ENCODE data around the gene C10orf53.
"Not testable (repeated sequence)": the region's sequence is repeated elsewhere in the genome, so short reads cannot be mapped to it uniquely, and the experiment has no call there.

Gene C10orf53

DNA sequence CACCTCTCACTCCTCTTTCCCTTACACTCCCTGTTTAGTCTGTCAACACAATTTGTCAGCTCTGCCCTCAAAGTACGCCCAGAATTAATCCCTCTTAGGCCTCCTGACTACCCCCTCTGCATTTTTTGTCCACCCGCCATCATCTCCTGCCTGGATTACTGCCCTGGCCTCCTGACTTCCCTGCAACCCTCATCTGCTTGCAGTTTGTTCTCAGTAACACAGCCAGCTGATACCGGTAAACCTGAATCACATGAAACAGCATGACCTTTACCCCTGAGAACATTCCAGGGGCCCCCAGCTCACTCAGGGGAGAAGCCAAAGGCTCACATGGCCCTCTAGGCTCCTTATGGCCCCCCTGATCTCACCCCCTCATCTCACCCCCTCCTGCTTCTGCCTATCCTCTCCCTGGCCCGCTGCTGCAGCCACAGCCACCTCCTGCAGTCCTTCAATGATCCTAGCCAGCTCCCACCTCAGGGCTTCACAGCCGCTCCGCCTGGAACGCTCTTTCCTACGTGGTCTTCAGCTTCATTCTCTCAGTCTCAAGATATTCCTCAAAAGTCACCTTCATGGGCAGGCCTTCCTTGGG is 8.9 kb downstream of the C10orf53 start:
- DNase-seq (ENCODE audit: low read depth in 3 of 3), result no peak

DNA sequence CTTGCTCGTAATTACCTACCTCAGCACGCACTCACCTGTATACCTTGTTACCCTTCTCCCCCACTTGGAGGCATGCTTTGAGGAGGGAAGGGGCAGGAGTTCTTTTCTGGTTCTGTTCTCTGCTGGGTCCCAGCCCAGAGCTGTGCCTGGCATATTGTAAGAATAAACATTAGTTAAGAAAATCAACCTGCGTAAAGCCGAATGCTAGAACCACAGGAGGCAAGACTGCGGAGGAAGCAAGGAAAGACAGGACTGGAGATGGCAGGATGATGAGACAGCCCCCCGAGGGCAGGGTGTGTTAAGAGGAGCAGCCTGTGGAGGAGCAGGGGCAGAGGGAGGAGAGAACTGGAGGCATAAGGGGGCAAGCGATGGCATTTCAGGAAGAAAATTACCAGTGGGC is 9.5 kb downstream of the C10orf53 start:
- no peak for DNase-seq (ENCODE audit: low read depth in 3 of 3)

DNA sequence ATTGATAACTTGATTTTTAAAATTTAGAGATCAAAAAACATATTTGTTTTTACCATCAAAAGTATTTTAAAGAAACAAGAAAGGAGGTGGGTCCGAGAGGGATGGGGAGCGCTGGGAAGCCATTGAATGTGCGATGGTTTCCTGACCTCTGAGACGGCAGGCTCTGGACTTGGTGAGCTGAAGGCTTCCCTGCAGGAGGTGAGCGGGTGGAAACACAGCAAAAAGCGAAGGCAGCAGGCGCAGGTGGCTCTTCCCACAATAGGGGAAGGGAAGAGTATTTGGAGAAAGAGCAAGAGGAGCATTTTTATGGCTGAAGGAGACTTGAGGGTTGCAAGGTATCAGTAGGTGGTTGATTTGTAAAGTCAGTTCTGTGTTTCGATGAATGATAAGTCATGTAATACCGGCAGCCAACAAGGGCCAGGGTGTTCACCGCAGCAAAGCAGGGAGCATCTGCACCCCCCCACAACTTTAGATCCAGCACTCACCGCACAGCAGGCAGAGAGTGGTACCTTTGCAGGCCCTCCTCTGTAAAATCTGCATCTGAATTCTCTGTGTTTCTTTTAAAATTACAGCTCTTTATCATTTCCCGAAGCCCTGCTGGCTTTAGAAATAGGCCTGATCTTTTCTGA is 10.5 kb downstream of the C10orf53 start:
- DNase-seq (ENCODE audit: low read depth in 3 of 3), result no peak

DNA sequence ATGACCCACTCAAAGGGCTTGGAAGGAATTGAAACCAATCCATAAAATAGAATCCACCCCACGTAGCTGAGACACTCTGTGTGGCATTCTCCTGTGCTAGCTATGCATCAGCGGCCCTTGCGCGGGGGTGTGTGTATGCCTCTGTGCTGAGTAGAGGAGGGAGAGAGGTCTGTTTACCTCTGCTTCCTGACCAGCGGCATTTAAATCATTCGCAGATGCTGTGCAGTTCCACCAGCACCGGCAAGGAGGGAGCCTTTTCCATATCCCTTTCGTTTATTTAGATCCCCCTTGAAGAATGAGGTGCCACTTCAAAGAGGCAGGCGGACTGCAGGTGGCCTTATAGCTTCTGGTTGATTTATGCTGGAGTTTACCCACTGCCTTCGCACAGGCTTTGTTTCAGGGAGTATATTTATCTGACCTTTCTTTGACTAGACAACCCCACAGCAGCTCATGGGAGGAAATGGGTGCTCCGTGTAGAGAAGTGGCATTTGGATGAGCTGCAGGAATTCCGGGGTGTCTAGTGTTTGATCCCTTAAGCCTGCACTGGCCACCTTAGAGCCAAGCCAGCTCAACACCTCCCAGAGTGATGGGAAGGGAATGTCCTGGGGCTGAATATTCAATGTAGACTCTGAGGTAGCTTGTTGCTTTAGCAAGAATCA is 11.4 kb downstream of the C10orf53 start:
- DNase-seq (ENCODE audit: low read depth in 3 of 3), result no peak

DNA sequence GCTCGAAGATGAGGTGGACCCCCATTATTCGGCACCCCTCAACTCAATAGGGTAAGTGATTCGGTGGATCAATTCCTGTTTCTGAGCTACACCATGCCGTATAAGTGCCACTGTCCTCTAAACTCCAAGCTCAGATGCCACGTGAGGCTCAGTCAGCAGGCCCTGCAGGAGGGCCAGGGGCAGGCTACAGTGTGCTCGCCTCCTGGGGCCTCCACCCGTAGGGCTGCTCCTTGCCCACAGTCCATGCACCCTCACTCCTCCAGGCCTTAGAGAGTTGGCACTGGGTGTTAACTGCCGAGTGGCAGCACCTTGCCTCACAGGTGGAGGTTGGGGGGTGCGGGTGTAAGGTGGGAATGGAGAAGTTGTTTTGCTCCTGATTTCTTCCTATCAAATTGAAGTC is 12.1 kb downstream of the C10orf53 start:
- DNase-seq (ENCODE audit: low read depth in 3 of 3), result no peak

DNA sequence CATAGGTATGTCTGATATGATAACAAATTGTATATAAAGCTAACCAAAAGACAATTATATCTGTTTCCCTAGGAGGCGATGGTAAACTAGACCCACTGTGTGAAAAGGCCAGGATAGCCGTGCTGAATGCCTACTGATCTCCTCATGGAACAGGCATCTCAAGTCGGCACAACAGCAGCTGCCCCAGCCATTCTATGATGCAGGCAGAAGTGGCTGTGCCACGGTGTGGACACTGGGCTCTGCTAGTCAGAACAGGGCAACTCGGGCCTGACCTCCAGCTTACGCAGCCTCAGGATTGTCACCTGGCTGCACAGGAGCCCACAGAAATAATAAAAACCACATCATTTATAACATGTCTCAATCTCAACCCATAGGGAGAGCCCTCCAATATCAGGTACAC is 15.0 kb downstream of the C10orf53 start:
- DNase-seq (ENCODE audit: low read depth in 3 of 3), result no peak

DNA sequence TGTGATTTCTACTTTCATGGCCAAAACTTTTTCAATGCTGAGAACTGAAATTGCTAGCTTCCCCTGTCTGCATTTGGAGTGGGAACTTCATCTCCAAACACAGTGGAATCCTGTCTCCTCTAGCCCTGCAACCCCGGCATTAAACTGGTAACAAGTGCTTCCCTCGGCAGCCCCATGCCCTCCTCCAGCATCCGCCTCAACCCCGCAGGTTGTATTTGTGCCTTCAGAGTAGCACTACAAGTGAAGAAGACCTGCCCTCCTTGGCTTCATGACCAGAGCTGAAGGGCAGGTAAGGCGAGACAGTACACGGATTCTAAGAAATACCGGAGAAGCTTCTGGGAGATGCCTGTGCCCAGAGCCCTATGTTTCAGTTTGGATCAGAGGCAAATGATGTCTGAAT is 16.9 kb downstream of the C10orf53 start:
- no peak for DNase-seq (ENCODE audit: low read depth in 3 of 3)

DNA sequence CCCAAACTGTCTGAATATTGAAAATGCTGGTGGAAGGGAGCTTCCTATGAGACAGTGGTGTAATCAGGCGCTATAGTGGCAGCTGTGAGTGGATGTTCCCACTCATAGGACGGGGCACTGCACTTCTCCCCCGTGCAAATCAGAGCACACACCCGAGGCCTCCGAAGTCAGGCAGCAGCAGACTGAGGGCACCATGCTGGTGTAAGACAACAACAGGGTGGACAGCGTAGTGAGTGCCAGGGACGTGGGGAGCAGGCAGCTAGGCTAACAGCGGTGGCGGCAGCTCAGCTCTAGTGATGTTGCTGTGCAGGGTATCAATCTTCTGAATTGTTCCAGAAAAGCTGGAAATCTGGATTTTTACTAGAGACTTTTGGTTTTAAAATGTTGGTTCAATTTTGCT is 19.2 kb downstream of the C10orf53 start:
- DNase-seq (ENCODE audit: low read depth in 3 of 3), result no peak

DNA sequence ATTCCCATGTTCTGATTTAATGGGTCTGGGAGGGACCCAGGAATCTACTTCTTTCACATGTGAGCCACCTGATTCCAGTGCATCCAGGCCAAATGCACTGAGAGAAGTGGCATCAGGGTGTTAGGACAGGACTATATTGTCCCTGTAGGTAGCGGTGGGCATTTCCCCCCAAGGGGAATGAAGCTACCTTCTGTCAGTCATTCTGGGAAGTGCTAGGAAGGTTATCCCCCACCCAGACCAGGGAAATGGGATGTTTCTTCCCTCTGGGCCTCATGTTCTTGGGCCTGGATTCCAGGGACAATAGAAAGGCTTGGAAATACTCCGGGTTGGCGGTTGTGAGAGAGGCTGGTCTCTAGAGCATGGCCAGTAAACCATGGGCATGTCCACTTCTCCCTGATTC is 20.8 kb downstream of the C10orf53 start:
- no peak for DNase-seq (ENCODE audit: low read depth in 3 of 3)

DNA sequence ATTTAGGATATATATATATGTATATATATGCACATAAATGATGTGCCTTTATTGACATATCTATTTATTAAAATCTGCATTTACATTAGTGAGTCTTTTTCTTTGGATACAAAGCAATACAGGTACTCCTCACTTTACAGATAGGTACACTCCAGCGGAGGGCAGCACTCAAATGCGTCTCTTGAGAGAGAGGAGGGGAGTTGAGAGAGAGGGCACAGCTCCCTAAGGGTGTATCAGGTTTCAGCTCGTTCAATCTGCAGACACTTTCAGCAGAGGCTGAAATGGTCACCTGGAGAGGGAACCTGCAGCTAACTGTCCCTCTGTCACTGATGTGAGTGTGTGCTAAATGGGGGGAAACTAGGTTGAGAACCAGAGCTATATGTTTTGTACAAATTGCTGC is 21.5 kb downstream of the C10orf53 start:
- no peak for DNase-seq (ENCODE audit: low read depth in 3 of 3)

DNA sequence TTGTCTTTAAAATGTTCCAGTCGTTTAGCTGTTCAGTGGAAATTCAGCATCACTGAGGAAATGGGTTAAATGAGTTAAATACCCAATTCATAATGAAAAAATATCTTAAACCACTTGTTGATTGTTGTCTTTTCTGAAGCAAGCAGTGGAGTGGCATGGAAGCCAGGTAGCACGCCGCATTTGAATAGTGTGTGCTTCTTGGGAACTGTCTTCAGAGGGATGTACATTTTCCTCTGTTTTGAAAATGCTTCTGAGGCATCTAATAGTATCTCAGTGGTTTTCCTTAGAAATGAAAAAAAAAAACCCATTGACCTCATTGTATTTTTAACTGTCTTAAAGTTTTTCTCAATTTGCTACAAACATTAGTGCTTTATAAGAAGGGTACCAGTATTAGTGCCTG is 28.1 kb downstream of the C10orf53 start:
- no peak for DNase-seq (ENCODE audit: low read depth in 3 of 3)

DNA sequence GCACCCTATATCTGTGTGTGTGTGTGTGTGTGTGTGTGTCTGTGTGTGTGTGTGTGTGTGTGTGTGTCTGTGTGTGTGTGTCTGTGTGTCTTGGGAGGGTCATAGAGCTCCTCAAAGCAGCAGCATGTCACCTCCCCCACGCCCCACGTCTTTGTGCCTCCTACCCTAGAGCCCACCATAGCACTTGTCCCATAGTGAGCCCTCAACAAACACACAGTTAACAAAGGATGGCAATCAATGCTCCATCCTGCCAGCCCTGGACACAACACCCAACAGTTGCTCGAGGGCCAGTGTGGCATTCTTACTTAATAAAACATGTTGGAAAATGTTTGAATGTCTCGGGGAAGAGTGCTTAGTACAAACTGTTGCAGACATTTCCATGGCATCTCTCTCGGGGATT is 30.5 kb downstream of the C10orf53 start:
- DNase-seq (ENCODE audit: low read depth in 3 of 3), result no peak

DNA sequence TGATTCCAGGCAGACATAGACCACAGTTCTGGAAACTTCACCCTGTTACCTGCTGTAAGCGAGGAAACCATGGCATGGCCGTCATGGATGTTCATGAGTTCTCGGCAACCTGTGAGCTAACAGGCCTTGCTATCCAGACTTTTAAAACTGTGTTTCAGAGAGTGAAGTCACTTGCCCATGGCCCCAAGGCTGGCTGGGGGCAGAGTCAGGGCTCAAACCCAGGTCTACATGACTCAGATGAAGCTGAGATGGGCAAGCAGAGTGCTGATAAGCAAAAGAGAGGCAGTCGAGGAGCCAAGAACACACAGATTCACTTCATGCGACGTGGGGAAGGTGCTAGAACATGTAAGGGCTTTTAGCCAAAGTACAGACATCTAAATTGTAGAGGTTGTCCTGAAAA is 31.5 kb downstream of the C10orf53 start:
- no peak for DNase-seq (ENCODE audit: low read depth in 3 of 3)

DNA sequence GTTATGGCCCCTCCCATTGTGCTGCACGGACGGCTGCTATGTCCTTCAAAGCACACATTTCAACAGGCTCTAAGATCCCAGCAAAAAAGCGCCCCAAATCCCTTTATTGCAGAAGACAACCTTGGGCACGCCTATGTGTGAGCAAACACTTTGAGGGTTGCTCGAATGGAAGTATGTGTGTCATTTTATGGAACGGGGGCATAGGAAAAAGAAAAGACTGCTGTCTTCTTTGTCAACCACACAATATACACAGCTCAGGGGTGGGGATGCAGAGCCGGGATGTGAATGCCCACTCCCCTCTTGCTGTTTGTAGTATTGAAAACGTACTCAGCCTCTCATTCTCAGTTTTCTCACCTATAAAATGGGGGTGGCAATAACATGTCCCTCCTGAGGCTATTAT is 32.0 kb downstream of the C10orf53 start:
- no peak for DNase-seq (ENCODE audit: low read depth in 3 of 3)

DNA sequence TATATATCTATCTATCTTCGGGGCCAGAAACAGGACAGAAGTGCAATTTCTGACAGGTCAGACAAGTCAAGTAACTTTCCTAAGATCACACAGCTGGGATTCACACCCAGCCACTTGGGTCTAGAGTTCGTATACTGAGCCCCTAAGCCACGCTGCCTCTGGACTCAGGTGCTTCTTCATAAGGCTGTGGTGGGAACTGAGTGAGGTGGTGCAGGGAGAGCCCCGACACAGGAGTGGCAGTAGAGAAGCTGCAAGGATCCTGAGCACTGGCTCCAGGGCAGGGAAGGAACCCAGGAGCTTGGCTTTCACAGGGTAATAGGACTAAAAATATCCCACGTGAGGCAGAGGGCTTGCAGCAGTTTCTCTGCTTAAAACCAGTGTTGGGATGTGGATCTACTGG is 33.8 kb downstream of the C10orf53 start:
- no peak for DNase-seq (ENCODE audit: low read depth in 3 of 3)

DNA sequence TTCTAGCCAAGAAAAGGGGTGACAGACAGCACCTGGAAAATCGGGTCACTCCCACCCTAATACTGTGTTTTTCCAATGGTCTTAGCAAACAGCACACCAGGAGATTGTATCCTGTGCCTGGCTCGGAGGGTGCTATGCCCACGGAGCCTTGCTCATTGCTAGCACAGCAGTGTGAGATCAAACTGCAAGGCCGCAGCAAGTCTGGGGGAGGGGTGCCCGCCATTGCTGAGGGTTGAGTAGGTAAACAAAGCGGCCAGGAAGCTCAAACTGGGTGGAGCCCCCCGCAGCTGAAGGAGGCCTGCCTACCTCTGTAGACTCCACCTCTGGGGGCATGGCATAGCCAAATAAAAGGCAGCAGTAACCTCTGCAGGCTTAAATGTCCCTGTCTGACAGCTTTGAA is 35.7 kb downstream of the C10orf53 start:
- not testable (repeated sequence) for DNase-seq (ENCODE audit: low read depth in 3 of 3)

DNA sequence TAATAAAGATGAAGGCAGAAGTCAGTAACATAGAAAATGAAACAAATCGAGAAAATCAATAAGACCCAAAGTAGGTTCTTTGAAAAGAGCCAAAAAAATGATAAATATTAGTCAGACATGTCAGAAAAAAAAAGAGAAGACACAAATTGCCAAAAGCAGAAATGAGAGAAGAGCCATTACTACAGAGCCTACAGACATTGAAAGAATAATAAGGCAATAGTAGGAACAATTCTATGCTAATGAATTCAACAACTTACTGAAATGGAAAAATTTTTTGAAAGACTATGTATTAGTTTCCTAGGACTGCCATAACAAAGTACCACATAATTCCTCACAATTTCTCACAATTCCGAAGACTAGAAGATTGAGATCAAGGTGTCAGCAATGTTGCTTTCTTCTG is 47.1 kb downstream of the C10orf53 start:
- DNase-seq (ENCODE audit: low read depth in 3 of 3), result no peak

DNA sequence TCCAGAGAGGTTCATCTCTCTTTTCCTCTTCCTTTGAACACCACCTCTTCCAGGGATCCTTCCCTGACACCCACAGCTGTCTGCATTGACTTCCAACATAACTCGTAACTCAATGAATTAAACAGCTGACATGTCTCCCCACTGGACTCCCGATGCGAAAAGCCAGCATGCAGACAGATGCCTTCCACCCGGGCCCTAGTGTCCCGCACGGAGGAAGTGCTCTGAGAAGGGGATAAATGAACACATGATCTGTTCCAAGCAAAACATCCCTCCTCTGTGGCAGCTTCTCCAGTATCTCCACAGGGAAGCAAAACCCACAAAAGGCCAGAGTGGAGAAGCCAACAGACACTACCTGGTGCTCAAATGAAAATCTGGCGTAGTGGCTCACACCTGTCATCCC is 54.4 kb downstream of the C10orf53 start:
- DNase-seq (ENCODE audit: low read depth in 3 of 3), result no peak

DNA sequence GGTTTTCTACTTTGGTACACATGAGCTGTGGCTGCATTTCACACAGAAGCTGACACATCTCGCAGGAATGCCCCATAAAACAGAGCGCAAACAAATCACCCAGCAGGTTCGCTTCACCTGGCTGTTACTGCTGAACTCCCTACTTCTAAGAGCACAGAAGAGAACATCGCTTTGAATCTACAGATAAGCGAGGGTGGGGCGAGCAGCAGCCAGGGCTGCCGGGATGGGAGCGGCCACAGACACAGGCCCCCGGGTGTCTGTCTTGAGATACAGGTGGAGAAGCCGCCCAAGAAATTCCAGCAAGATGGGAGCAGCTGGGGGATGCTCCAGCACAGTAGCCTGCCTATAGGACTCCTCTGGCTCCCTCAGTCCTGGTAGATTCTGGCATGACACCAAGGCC is 55.2 kb downstream of the C10orf53 start:
- DNase-seq (ENCODE audit: low read depth in 3 of 3), result no peak

DNA sequence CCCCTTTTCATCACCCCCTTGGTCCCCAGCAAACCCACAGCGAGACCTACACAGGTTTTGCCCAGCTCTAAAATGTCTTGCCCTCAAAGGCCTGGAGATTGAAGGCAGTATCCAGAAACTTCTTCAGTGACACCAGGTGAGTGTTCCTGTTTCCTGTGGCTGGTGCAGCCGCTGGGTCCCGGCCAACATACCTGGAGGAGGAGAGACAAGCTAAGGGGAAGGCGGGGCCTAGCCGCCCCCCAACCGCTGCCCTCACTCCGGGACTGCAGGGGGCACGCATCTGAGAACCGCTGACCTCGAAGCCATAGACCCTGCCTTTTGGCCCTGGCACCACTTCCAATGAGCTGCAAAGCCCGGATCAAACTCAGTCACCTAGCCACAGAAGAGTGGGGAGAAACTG is 55.7 kb downstream of the C10orf53 start:
- no peak for DNase-seq (ENCODE audit: low read depth in 3 of 3)

DNA sequence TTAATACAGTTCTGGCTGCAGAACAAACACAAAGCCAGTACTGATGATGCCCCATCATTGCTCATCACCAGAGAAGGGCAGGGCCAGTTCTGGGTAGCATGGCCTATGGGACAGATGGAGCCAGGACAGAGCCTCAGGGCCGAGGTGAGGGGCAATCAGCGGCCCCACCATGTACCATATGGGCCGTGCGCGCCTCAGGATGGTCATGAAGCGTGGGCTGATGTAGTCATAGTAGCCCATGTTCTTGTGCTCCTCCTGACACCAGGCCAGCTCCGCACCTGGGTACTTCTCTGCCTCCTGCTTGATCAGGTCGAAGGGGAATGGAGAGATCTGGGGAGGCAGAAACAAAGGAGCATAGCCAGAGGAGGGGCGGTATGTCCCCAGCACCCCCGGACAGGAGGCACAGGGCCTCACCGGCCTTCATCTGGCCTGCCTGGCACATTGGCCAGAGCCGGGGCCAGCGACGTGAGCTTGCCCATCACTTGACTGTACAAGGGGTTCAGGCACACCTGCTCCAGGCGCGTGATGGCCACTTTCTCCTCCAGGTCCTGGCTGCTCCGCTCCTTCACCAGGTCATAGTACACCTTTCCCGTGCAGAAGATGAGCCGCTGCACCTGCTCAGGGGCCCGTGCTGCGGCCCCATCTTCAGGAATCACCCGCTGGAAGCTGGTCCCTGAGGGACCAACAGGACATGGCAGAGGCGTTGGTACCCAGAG is 56.6 kb downstream of the C10orf53 start:
- no peak for DNase-seq (ENCODE audit: low read depth in 3 of 3)

DNA sequence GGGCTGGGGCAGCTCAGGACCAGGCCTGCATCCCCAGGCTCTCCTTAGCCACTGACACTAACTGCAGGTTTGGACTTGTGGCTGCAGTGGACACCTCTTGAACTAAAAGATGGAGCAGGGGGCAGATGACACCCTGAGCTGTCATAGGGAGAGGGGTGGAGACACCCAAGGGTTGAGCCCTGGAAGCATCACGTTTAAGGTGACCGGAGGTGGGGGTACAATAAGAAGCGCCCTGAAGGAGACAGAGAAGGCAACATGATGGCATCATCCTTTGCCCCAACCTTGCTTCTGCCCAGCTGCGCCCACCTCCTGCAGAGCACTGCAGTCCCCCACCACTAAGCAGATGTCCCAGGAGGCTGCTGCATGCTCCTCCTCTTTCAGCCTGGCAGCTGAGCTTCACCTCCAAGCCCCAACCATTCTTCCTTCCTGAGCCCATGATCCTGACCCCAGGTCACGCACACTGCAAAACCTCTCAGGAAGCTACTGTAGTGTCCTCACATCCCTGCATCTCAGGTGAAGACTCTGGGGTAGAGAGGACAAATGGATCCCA is 57.2 kb downstream of the C10orf53 start:
- DNase-seq (ENCODE audit: low read depth in 3 of 3), result no peak
